ENCODE measurements around the gene UBE2K.
"Not testable (repeated sequence)": the region's sequence is repeated elsewhere in the genome, so short reads cannot be mapped to it uniquely, and the experiment has no call there.

The UBE2K gene

DNA sequence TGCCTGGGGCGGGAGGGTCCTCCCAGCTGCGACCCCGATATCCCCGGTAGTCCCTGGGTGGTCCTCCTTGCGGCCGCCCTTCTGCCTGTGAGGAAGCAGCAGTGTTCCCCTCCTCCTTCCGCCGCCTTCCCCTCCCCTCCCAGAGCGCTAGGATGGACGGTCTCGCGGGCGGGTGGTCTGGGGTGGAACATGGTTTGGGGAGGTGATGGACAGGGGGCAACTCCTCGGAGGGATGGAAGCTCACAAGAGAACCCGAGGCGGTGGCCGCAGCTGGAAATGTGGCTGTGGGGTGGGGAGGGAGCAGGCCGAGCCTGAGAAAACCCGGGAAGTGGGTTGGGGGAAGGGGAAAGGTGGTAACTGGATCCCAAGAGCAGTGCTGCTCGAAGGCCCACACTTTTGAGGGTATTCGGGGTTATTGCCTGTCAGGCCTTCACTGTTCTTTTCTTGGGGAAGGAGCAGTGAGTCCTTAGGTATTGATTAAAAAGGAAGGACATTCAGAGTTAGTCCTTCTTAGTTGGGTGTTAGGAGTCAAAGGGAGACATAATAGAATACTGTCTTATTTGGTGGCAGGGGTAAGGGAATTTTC, 581 bp downstream of the UBE2K start:
- DNase-seq, result peak; percentile 75

DNA sequence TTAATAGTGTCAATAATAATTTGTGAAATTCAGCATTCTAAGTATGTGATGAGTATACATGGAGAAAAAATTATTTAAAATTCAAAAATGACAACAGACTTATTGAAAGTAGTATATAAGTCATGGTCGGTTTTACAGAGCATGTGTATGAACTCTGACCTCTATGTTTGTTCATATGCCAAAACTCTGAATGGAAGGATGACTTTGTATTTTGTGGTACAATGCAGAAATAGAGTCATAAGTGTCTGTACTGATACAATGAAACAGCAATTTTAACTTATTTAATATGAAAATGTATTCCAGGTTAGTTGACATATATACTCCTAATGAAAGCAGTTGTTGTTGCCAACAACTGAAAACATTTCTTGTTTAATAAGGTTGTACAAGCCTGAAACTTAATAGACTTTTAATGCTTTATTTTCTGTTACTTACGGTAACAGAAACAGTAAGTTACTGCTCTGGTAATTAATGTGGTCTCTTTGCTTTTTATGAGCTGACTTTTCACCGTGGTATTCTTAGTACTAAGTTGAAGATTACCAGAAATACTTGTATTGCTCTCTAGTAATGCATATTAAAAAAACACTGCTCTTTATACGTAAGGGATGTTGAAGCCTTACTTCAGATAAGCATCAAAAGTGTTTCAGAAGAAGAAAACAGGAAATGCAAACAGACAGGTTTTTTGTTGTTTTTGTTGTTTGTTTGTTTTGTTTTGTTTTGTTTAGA, 1.9 kb downstream of the UBE2K start:
- DNase-seq, result peak; percentile 11

DNA sequence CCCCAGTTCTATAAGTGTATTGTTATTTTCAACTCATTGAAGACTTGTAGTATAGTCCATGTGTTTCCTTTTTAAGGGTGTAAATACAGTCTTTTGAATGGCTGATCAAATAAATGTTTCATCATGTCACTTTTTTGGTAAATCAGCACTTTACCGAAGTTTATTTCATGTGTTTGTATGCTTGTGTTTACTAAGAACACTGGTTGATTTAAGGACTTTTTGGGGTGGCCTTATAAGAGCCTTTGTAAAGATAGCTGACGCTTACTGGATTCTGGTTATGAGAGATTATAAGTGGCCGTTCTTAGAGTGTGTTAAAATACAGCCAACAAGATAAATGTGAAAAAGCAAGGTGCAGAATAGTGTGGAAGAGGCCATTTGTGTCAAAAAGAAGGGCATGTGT, 2.6 kb downstream of the UBE2K start:
- DNase-seq, result no peak

DNA sequence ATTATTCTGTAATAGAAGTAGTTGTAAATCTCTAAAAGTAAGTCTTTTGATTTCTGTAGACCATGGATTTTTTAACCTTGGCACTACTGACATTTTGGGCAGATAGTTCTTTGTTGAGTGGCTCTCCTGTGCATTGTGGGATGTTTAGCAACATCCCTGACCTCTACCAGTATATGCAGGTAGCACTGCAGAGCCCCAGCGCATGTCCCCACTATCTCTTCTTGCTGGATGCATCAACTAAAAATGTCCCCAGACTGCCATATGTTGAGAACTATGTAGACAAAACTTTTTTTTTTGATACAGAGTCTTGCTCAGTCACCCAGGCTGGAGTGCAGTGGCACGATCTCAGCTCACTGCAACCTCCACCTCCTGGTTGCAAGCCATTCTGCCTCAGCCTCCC, 4.8 kb downstream of the UBE2K start:
- no peak for DNase-seq

DNA sequence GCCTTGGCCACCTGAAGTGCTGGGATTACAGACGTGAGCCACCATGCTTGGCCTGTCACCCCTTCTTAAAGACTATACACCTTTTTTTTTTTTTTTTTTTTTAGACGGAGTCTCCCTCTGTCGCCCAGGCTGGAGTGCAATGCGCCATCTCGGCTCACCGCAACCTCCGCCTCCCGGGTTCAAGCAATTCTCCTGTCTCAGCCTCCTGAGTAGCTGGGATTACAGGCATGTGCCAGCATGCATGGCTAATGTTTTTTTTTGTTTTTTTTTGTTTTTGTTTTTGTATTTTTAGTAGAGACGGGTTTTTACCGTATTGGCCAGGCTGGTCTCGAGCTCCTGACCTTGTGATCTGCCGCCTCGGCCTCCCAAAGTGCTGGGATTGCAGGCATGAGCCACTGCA, 6.9 kb downstream of the UBE2K start:
- not testable (repeated sequence) for DNase-seq

DNA sequence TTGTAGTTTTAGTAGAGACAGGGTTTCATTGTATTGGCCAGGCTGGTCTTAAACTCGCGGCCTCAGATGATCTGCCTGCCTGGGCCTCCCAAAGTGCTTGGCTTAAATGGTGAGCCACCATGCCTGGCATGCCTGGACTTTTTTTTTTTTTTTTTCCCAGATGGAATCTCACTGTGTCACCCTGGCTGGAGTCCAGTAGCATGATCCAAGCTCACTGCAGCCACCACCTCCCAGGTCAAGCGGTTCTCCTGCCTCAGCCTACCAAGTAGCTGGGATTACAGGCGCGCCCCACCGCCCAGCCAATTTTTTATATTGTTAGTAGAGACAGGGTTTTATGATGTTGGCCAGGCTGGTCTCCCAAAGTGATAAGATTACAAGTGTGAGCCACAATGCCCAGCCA, 8.4 kb downstream of the UBE2K start:
- no peak for DNase-seq

DNA sequence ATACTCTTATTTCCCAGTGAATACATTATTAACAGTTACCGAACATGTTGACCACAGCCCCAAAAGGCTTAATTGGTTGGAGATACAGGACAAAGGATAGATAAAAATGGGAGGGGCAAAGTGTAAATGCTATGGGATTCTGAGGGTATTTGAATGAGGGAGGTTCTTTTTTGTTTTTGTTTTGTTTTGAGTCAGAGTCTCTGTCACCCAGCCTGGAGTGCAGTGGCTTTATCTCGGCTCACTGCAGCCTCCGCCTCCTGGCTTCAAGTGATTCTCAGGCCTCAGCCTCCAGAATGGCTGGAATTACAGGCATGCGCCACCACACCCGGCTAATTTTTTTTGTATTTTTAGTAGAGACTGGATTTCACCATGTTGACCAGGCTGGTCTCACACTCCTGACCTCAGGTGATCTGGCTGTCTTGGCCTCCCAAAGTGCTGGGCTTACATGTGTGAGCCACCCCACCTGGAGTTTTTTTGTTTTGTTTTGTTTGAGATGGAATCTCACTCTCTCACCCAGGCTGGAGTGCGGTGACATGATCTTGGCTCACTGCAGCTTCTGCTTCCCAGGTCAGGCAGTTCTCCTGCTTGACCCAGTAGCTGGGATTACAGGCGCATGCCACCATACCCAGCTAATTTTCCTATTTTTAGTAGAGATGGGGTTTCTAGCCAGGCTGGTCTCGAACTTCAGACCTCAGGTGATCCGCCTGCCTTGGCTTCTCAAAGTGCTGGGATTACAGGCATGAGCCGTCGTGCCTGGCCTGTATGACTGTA, 9.0 kb downstream of the UBE2K start:
- no peak for DNase-seq

DNA sequence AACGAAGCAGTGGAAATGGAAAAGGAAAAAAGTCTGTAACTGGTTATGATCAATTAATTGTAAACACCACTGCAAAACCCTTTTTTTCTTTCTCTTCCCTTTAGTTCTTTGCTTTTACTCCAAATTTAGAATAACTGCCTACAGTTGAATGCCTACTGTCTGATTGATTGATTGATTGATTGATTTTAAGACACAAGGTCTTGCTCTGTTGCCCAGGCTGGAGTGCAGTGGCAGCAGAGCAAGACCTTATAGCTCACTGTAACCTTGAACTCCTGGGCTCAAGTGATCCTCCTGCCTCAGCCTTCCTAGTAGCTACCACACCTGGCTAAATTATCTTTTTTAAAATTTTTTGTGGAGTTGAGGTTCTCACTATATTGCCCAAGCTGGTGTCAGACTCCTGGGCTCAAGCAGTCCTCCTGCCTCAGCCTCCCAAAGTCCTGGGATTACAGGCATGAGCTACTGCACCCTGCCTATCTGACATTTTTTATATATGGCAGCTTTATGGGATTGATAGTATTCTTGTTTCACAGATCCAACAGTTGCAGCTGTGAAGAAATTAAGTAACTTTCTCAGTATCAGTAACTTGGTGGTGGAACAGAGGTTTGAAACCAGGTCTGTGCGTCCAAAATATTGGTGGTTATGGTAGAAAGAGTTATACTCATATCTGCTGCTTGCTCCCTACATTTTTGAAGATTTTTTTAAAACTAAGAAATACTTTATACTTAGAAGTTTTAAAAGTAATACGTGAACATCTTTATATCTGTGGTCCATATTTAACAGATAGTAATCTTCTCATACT, 12.4 kb downstream of the UBE2K start:
- no peak for DNase-seq

DNA sequence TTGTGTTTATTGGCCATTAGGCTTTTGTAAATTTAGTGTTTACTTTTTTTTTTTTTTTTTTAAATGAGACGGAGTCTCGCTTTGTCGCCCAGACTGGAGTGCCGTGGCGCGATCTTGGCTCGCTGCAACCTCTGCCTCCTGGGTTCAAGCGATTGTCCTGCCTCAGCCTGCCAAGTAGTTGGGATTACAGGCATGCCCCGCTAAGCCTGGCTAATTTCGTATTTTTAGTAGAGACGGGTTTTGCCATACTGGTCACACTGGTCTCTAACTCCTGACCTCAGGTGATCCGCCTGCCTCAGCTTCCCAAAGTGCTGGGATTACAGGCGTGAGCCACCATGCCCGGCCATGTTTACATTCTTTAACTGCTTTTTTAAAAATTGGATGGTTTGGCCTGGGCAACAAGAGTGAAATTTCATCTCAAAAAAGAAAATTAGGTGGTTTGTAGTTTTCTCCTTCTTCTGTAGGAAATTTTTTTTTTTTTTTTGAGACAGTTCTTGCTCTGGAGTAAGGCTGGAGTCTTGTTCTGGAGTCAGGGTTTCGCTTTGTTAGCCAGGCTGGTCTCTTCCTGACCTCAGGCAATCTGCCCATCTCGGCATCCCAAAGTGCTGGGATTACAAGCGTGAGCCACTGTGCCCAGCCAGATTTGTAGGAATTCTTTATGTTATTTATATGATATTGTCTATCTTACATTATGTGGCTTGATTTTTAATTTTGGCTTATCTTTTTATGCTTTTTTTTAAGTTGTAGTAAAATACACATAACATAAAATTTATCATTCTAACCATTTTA, 15.1 kb downstream of the UBE2K start:
- DNase-seq, result no peak

DNA sequence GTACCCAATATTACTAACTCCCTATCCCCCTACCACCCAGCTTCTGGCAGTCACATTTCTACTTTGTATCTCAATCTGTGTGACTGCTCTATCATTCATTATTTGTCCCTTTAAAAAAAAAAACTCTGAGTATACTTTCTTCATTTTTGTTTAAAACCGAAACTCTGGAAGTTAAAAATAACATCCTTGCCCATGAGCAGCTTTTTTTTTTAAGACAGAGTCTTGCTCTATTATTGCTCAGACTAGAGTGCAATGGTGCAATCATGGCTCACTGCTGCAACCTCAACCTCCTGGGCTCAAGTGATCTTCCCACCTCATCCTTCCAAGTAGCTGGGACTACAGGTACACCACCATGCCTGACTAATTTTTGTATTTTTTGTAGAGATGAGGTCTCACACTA, 15.8 kb downstream of the UBE2K start:
- no peak for DNase-seq

DNA sequence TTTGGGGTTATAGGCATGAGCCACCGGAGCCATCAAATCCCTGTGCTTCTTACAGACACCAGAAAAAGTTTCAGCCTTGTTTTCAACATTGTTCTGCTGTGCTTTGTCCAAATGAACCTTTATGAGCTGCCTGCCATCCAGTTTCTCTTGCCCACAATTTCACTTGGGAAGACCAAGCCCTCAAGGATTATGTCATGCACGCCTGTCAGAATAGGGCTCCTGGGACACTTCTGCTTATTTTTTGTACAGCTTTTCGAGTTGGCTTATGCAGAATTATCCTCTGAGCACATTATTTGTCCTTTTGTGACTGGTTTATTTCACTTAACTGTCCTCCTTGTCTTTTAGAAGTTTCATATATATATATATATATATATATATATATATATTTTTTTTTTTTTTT, 16.2 kb downstream of the UBE2K start:
- no peak for DNase-seq

DNA sequence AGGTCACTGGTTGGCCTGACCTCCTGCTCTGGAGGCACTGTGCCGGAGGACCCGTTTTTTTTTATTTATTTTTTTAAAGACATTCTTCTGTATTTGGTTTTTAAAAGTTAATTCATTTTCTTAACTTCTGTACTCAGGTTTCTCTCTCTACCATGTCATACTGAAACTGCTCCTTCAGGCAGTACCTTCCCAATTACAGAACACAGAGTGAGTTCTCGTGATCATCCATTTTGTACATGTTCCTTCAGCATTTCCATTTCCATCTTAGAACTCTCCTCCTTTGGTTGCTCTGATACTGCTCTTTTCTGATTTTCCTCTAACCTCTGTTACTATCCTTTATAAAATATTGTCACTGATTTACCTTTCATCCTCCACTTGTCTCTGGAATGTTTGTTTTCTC, 17.9 kb downstream of the UBE2K start:
- DNase-seq, result no peak

DNA sequence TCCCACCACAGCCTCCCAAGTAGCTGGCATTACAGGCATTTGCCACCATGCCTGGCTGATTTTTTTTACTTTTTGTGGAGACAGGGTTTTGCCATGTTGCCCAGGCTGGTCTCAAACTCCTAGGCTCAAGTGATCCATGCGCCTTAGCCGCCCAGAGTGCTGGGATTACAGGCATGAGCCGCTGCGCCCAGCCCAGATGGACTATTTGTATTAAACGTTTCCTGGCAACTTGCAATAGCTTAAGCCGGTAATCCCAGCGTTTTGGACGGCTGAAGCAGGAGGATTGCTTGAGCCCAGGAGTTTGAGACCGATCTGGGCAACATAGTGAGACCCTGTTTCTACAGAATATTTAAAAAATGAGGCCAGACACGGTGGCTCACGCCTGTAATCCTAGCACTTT, 18.4 kb downstream of the UBE2K start:
- no peak for DNase-seq

DNA sequence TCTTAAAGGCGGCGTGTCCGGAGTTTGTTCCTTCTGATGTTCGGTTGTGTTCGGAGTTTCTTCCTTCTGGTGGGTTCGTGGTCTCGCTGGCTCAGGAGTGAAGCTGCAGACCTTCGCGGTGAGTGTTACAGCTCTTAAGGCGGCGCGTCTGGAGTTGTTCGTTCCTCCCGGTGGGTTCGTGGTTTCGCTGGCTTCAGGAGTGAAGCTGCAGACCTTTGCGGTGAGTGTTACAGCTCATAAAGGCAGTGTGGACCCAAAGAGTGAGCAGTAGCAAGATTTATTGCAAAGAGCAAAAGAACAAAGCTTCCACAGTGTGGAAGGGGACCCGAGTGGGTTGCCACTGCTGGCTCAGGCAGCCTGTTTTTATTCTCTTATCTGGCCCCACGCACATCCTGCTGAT, 19.8 kb downstream of the UBE2K start:
- DNase-seq, result not testable (repeated sequence)

DNA sequence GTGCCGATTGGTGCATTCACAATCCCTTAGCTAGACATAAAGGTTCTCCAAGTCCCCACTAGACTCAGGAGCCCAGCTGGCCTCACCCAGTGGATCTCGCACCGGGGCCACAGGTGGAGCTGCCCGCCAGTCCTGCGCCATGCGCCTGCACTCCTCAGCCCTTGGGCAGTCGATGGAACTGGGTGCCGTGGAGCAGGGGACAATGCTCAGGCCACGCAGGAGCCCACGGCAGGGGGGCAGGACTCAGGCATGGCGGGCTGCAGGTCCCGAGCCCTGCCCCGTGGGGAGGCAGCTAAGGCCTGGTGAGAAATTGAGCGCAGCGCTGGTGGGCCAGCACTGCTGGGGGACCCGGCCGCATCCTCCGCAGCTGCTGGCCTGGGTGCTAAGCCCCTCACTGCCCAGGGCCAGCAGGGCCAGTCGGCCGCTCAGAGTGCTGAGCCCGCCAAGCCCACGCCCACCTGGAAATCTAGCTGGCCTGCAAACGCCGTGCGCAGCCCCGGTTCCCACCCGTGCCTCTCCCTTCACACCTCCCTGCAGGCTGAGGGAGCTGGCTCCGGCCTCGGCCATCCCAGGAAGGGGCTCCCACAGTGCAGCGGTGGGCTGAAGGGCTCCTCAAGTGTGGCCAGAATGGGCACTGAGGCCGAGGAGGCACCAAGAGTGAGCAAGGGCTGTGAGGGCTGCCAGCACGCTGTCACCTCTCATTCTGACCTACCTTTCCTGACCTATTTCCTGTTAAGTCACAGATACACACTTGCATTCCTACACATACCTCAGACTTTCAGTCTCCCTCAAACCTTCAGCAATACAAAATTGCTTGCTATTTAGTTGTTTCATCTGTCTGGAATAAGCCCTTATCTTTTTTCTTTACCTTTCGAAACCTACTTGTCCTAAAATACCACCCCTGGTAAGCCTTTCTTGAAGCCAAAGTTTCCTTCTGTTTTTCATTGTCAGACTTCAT, 20.7 kb downstream of the UBE2K start:
- DNase-seq, result no peak

DNA sequence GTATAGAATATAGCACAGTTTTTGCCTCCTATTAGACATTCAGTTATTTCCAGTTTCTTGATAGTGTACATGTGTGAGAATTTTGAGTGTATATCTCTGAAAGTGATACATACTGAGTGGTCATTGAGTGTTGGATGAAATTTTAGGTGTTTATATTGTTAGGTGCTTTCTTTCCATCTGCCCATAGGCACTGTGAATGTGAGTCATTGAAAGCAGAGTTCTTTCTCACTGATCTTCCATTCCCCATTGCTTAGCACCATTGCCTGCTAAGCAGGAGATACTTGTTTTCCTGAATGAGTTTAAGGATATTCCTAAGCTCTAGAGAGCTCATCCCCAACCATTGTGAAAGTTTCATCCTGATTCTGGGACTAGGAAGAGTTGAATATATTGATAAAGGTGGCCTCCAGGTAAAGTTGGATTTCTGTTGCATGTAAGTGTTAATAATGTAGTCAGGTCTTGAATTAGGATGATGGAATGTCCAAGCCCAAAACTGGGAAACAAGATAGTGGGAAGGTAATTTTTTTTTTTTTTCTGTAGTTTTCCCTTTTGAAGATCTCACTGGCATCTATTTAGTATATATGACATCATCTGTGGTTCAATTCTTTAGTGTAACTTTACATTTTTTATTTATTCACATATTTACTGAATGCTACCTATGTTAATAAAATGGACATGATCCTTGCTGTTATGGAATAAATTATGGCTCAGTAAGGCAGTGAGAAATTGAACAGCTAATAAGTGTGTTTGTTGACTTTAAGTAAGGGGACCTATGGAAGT, 22.1 kb downstream of the UBE2K start:
- DNase-seq, result no peak

DNA sequence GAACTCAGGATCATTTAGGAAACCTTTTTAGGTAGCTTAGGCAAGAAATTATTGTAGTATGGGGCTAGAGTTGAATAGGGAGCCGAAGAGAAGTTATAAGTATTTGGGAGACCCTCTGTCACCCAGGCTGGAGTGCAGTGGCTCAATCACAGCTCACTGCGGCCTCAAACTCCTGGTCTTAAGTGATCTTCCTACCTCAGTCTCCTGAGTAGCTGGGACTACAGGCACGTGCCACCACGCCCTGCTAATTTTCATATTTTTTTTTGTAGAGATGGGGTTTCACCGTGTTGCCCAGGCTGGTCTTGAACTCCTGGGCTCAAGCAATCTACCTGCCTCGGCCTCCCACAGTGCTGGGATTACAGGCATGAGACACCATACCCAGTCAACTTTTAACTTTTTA, 23.3 kb downstream of the UBE2K start:
- DNase-seq, result not testable (repeated sequence)

DNA sequence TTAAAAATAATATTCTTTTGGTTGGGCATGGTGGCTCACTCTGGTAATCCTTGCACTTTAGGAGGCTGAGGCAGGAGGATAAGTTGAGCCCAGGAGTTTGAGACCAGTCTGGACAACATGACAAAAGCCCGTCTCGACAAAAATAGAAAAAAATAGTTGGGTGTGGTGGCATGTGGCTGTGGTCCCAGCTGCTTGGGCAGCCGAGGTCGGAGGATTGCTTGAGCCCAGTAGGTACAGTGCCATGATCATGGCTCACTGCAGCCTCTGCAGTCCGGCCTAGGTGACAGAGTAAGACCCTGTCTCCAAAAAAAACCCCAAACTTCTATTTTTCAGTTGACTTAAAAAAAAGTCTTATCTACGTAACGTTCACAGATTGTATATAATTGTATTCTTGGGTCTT, 23.9 kb downstream of the UBE2K start:
- no peak for DNase-seq

DNA sequence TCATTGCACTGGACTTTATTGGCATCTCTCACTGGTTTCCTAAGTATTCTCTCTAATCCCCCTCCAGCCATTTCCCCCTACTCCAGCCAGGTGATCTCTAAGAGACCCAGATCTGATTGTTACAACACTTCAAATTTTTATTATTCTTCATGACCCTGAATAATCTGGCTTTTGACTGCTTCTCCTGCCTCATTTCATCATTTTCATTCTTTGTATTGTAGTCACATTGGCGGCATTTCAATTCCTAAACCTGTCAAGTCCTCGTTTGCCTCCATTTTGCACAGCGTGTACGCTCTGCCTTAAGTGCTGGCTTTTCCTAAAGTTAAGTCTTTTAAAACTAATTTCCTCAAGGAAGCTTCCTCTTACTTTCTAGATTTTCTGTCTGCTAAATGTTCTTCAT, 31.6 kb downstream of the UBE2K start:
- no peak for DNase-seq

DNA sequence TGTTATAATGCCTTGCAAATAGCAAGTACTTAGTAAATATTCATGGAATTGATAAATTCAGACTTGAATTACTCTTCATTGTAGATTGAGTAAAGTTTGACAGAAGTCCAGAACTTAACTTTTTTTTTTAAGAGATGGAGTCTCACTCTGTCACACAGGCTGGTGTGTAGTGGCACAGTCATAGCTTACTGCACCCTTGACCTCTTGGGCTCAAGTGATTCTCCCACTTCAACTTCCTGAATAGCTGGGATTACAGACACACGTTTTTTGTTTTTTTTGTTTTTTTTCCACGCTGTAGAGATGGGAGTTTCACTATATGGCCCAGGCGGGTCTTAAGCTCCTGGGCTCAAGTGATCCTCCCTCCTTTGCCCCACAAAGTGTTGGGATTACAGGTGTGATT, 32.1 kb downstream of the UBE2K start:
- no peak for DNase-seq

DNA sequence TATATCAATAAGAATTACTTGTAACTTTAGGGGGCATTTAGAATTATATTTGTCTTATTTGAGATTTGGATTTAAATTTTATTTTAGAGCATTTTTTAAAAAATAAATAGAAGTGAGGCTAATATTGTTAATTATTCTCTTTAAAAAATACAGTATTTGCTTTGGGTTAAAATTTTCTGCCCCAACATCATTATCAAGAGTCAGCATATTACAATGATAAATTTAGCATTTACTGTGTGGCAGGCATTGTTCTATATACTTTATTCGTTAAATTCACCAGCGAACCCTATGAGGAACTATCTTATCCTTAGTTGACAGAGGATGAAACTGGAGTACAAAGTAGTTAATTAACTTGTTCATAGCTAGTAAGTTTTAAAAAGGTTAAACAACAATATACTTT, 34.0 kb downstream of the UBE2K start:
- no peak for DNase-seq
